Kasumi-1 (cell line): ENCODE measurements around the gene RANGRF.
"Not testable (repeated sequence)": the region's sequence is repeated elsewhere in the genome, so short reads cannot be mapped to it uniquely, and the experiment has no call there.

ENCODE experiments used
- DNase-seq, 2 experiments: peaks; one replicate each; lab custom pipeline; 2025; lab: John Stamatoyannopoulos, UW

RANGRF gene

GRCh38 chr17:8288336-8289102 lies at the start of gene RANGRF:
RANGRF (plus strand) TSS chr17:8288670; CDS start chr17:8288789, 119 bp downstream.
- DNase-seq: peak; percentile 60 to 71

GRCh38 chr17:8243827-8244226 lies 44.6 kb upstream of the RANGRF start:
- no peak for DNase-seq

GRCh38 chr17:8244768-8245167 lies 43.7 kb upstream of the RANGRF start:
- no peak for DNase-seq

- peak; percentile 48 to 66 for DNase-seq
These were observed 39.5 kb upstream of the RANGRF start, which contains the start of gene PFAS for GRCh38 chr17:8248751-8249607. PFAS (plus strand) TSS chr17:8249289; CDS start chr17:8253938, 4,649 bp downstream.

- DNase-seq: no peak
These were observed 38.6 kb upstream of the RANGRF start for GRCh38 chr17:8249621-8250500.

- not testable (repeated sequence) for DNase-seq
These were observed 37.1 kb upstream of the RANGRF start for GRCh38 chr17:8251411-8251810.

- no peak for DNase-seq
These were observed 34.7 kb upstream of the RANGRF start for GRCh38 chr17:8253801-8254200.

GRCh38 chr17:8254881-8255280 lies 33.6 kb upstream of the RANGRF start:
- DNase-seq: no peak

GRCh38 chr17:8255499-8255898 lies 33.0 kb upstream of the RANGRF start:
- DNase-seq: no peak

- DNase-seq: no peak
These were observed 32.2 kb upstream of the RANGRF start for GRCh38 chr17:8256291-8256690.

- DNase-seq: no peak
These were observed 31.8 kb upstream of the RANGRF start for GRCh38 chr17:8256691-8257090.

GRCh38 chr17:8257801-8258200 lies 30.7 kb upstream of the RANGRF start:
- no peak for DNase-seq

GRCh38 chr17:8264320-8264719 lies 24.1 kb upstream of the RANGRF start:
- no peak for DNase-seq

GRCh38 chr17:8264836-8265542 lies 23.5 kb upstream of the RANGRF start:
- DNase-seq: no peak

- DNase-seq: no peak
These were observed 21.6 kb upstream of the RANGRF start for GRCh38 chr17:8266648-8267479.

- DNase-seq: no peak
These were observed 20.9 kb upstream of the RANGRF start for GRCh38 chr17:8267480-8268147.

GRCh38 chr17:8268550-8269298 lies 19.7 kb upstream of the RANGRF start:
- no peak for DNase-seq

- no peak for DNase-seq
These were observed 16.0 kb upstream of the RANGRF start for GRCh38 chr17:8272421-8272820.

- DNase-seq: no peak
These were observed 14.5 kb upstream of the RANGRF start for GRCh38 chr17:8273884-8274444.
